IPS DF 6.9 (cell line): ENCODE measurements around the gene ACTRT2.

ENCODE experiments used
- DNase-seq: peaks from one replicate; pipeline ENCODE4 v3.0.0-alpha.2; 2013; ENCODE audit warnings: low read depth, low spot score
- H3K27ac ChIP-seq: one replicate; pipeline ENCODE4 v1.5.1; 2013; ENCODE audit warnings: low read length, control low read depth
- H3K27me3 ChIP-seq: 2 replicates; pipeline ENCODE4 v1.6.1; 2013; ENCODE audit warnings: mild to moderate bottlenecking, low read length; ENCODE audit not compliant: control insufficient read depth, insufficient read depth
- H3K36me3 ChIP-seq: 2 replicates; pipeline ENCODE4 v1.6.1; 2013; ENCODE audit warnings: low read length; ENCODE audit not compliant: control insufficient read depth, insufficient read depth
- H3K4me1 ChIP-seq: 2 replicates; pipeline ENCODE4 v1.6.1; 2013; ENCODE audit warnings: low read length; ENCODE audit not compliant: control insufficient read depth, insufficient read depth
- H3K4me3 ChIP-seq: 2 replicates; pipeline ENCODE4 v1.5.1; 2013; ENCODE audit warnings: mild to moderate bottlenecking, low read length
- H3K9me3 ChIP-seq: 2 replicates; pipeline ENCODE4 v1.6.1; 2013; ENCODE audit warnings: low read length, inconsistent platforms; ENCODE audit not compliant: control insufficient read depth, insufficient read depth
- WGBS: extraction: QIAGEN DNeasy Blood & Tissue Kit; methylation state at CpG from one replicate; pipeline ENCODE4 v1.1.7; 2013; ENCODE audit warnings: mixed read lengths, missing lambda C conversion rate; ENCODE audit not compliant: insufficient read length, insufficient coverage; 5-methylcytosine and 5-hydroxymethylcytosine counted together

The ACTRT2 gene

GRCh38 chr1:3021233-3021671, at the start of gene ACTRT2:
Gene ACTRT2 (plus strand): TSS chr1:3021467. CDS start chr1:3021687, 220 bp downstream.
- WGBS = no CpG with 5 or more reads among the region's 8 CpGs
- Histone ChIP-seq H3K4me1 (no peaks in the 10 kb centered on the region), H3K4me3 (no peak within 1 kb of the TSS), H3K9me3 (peaks cover 39% of the 10 kb centered on the region), H3K27ac (no peak within 1 kb of the TSS), H3K36me3 (no peaks in the 10 kb centered on the region), H3K27me3 (no peaks in the 10 kb centered on the region)
- DNase-seq = no peak

- Histone ChIP-seq H3K4me1 (no peaks in the 10 kb centered on the region), H3K9me3 (peaks cover 33% of the 10 kb centered on the region), H3K36me3 (no peaks in the 10 kb centered on the region; the same call in 1 of the 2 replicates), H3K27ac (no peak overlapping the region), H3K27me3 (no peaks in the 10 kb centered on the region), H3K4me3 (no peak overlapping the region)
- DNase-seq = no peak
- no CpG with 5 or more reads among the region's 9 CpGs for WGBS
Observed at GRCh38 chr1:2971609-2972008, 49.7 kb upstream of the ACTRT2 start.

- Histone ChIP-seq H3K9me3 (peaks cover 33% of the 10 kb centered on the region), H3K4me3 (no peak overlapping the region), H3K27me3 (no peaks in the 10 kb centered on the region), H3K36me3 (no peaks in the 10 kb centered on the region; the same call in 1 of the 2 replicates), H3K27ac (no peak overlapping the region), H3K4me1 (no peaks in the 10 kb centered on the region)
- no CpG with 5 or more reads among the region's 27 CpGs for WGBS
- DNase-seq = no peak
Observed at GRCh38 chr1:2972011-2972878, 49.0 kb upstream of the ACTRT2 start.

- H3K4me1 ChIP-seq = no peaks in the 10 kb centered on the region
- H3K27me3 ChIP-seq = no peaks in the 10 kb centered on the region
- H3K27ac ChIP-seq = no peak overlapping the region
- no peaks in the 10 kb centered on the region for H3K36me3 ChIP-seq
- no peak for DNase-seq
- no peak overlapping the region for H3K4me3 ChIP-seq
- no CpG with 5 or more reads among the region's 14 CpGs for WGBS
- peaks cover 27% of the 10 kb centered on the region for H3K9me3 ChIP-seq
Observed at GRCh38 chr1:2972879-2973575, 48.2 kb upstream of the ACTRT2 start.

- H3K4me3 ChIP-seq = no peak overlapping the region
- no peak overlapping the region for H3K27ac ChIP-seq
- no peaks in the 10 kb centered on the region for H3K4me1 ChIP-seq
- no CpG with 5 or more reads among the region's 18 CpGs for WGBS
- H3K36me3 ChIP-seq = no peaks in the 10 kb centered on the region
- H3K27me3 ChIP-seq = no peaks in the 10 kb centered on the region
- H3K9me3 ChIP-seq = peaks cover 33% of the 10 kb centered on the region
- DNase-seq = no peak
Observed at GRCh38 chr1:2973601-2974593, 47.4 kb upstream of the ACTRT2 start.

- H3K9me3 ChIP-seq = peaks cover 37% of the 10 kb centered on the region
- no peak overlapping the region for H3K4me3 ChIP-seq
- DNase-seq = no peak
- WGBS = no CpG with 5 or more reads among the region's 18 CpGs
- H3K4me1 ChIP-seq = no peaks in the 10 kb centered on the region
- H3K36me3 ChIP-seq = no peaks in the 10 kb centered on the region; the same call in 1 of the 2 replicates
- H3K27ac ChIP-seq = no peak overlapping the region
- no peaks in the 10 kb centered on the region for H3K27me3 ChIP-seq
Observed at GRCh38 chr1:2974701-2975301, 46.5 kb upstream of the ACTRT2 start.

GRCh38 chr1:2975466-2976179, 45.6 kb upstream of the ACTRT2 start:
- Histone ChIP-seq H3K4me3 (no peak overlapping the region), H3K27me3 (no peaks in the 10 kb centered on the region), H3K36me3 (no peaks in the 10 kb centered on the region; the same call in 1 of the 2 replicates), H3K4me1 (no peaks in the 10 kb centered on the region; the same call in 1 of the 2 replicates), H3K27ac (no peak overlapping the region), H3K9me3 (peaks cover 41% of the 10 kb centered on the region)
- WGBS = no CpG with 5 or more reads among the region's 19 CpGs
- DNase-seq = no peak

- no peak overlapping the region for H3K27ac ChIP-seq
- no peak for DNase-seq
- no peaks in the 10 kb centered on the region for H3K27me3 ChIP-seq
- H3K4me1 ChIP-seq = no peaks in the 10 kb centered on the region; the same call in 1 of the 2 replicates
- H3K36me3 ChIP-seq = no peaks in the 10 kb centered on the region; the same call in 1 of the 2 replicates
- WGBS = no CpG with 5 or more reads among the region's 6 CpGs
- H3K4me3 ChIP-seq = no peak overlapping the region
- H3K9me3 ChIP-seq = peaks cover 39% of the 10 kb centered on the region
Observed at GRCh38 chr1:2976180-2976562, 45.1 kb upstream of the ACTRT2 start.

GRCh38 chr1:2977886-2978611, 43.2 kb upstream of the ACTRT2 start:
- Histone ChIP-seq H3K9me3 (peaks cover 34% of the 10 kb centered on the region), H3K27me3 (no peaks in the 10 kb centered on the region), H3K27ac (no peak overlapping the region), H3K4me3 (no peak overlapping the region), H3K36me3 (no peaks in the 10 kb centered on the region; the same call in 1 of the 2 replicates), H3K4me1 (no peaks in the 10 kb centered on the region; the same call in 1 of the 2 replicates)
- DNase-seq = no peak
- WGBS = no CpG with 5 or more reads among the region's 7 CpGs
